HCT116 (cell line): ENCODE measurements around the gene RBM4B. TPM values are rescaled to one million over a fixed set of nuclear protein-coding genes. Genes with fewer than 3 reads are reported as not detected.

Source experiments
- ATAC-seq: fragments of 200-7000 bp; cut with Tn5 transposase; 2 replicates; pipeline ENCODE4 v1.9.1; 2020; ENCODE audit warnings: mild to moderate bottlenecking, moderate library complexity
- BruUV-seq: library from RNA; stranded (reverse); fragments of 400-500 nt; replicated peaks from 2 replicates; lab custom pipeline; 2021; lab: Mats Ljungman, UMichigan
- CTCF ChIA-PET: fragments of 300-600 bp; sonication (Branson Sonifier 250); formaldehyde crosslinking; loops from one replicate; lab custom pipeline; 2021; ENCODE audit warnings: antibody characterized with exemption; lab: Charles Lee
- POLR2A ChIA-PET: fragments of 300-600, 350-600 bp; sonication (Branson Sonifier 250); formaldehyde crosslinking; loops from one replicate; lab custom pipeline; 2021; ENCODE audit warnings: antibody characterized with exemption; lab: Charles Lee
- RAD21 ChIA-PET, 2 experiments: fragments of 300-600 bp; sonication (Branson Sonifier 250); formaldehyde crosslinking; loops; one replicate each; lab custom pipeline; 2023; ENCODE audit warnings: low total read pairs in 2 of 2; ENCODE audit not compliant: uncharacterized antibody in 2 of 2, unreplicated experiment in 2 of 2, low non-redundant PET in 1 of 2; lab: Charles Lee
- DNase-seq: peaks from one replicate; pipeline ENCODE4 v3.0.0-alpha.2; 2010; ENCODE audit warnings: low read depth, low spot score
- H2AFZ ChIP-seq: fragments of 200-600 bp; shearing (Covaris generic), sonication (generic); 2 replicates; pipeline ENCODE4 v1.6.1; 2017; ENCODE audit warnings: low read depth, mixed run types, mixed read lengths, antibody characterized with exemption, low read length; ENCODE audit not compliant: poor library complexity, severe bottlenecking
- H3K27ac ChIP-seq: 2 replicates; pipeline ENCODE4 v1.5.1; 2012; ENCODE audit warnings: low read depth, low read length
- H3K27me3 ChIP-seq: fragments of 200-600 bp; sonication (generic); 2 replicates; pipeline ENCODE4 v1.6.1; 2016; ENCODE audit warnings: mixed run types, low read length, mixed read lengths; ENCODE audit not compliant: insufficient read depth
- H3K36me3 ChIP-seq, 2 experiments: fragments of 200-500 bp in 1 of 2; fragments of 200-600 bp in 1 of 2; sonication (Bioruptor generic) in 1 of 2; sonication (generic) in 1 of 2; 2 replicates each; pipeline versions ENCODE4 v1.5.1 to v1.6.1; 2014 to 2016; ENCODE audit warnings: low read length in 2 of 2, inconsistent platforms in 1 of 2, mixed read lengths in 1 of 2, mixed run types in 1 of 2; ENCODE audit not compliant: insufficient read depth in 2 of 2, control insufficient read depth in 1 of 2
- H3K4me1 ChIP-seq, 2 experiments: fragments of 200-600 bp in 1 of 2; sonication (generic) in 1 of 2; 2 replicates each; pipeline versions ENCODE4 v1.5.1 to v1.6.1; 2012 to 2017; ENCODE audit warnings: low read length in 2 of 2, inconsistent platforms in 1 of 2, mild to moderate bottlenecking in 1 of 2, mixed read lengths in 1 of 2, mixed run types in 1 of 2, moderate library complexity in 1 of 2; ENCODE audit not compliant: insufficient read depth in 2 of 2, control insufficient read depth in 1 of 2
- H3K4me2 ChIP-seq: fragments of 200-600 bp; sonication (generic); 2 replicates; pipeline ENCODE4 v1.6.1; 2017; ENCODE audit warnings: mixed run types, low read length, mixed read lengths
- H3K4me3 ChIP-seq, 2 experiments: fragments of 200-600 bp in 1 of 2; sonication (generic) in 1 of 2; replicated peaks in 1 of 2; 2 replicates each; pipeline ENCODE4 v1.5.1; 2011 to 2016; ENCODE audit warnings: low read length in 2 of 2, control low read depth in 1 of 2, low read depth in 1 of 2, mild to moderate bottlenecking in 1 of 2, mixed read lengths in 1 of 2, mixed run types in 1 of 2
- H3K79me2 ChIP-seq: fragments of 200-600 bp; sonication (generic); 2 replicates; pipeline ENCODE4 v1.6.1; 2017; ENCODE audit warnings: mild to moderate bottlenecking, mixed run types, low read length, moderate library complexity, mixed read lengths; ENCODE audit not compliant: insufficient read depth
- H3K9ac ChIP-seq: fragments of 200-600 bp; sonication (generic); 2 replicates; pipeline ENCODE4 v1.6.1; 2016; ENCODE audit warnings: low read length, mixed read lengths
- H3K9me2 ChIP-seq: fragments of 200-600 bp; sonication (generic), shearing (Covaris generic); 2 replicates; pipeline ENCODE4 v1.6.1; 2017; ENCODE audit warnings: mixed run types, mild to moderate bottlenecking, moderate library complexity; ENCODE audit not compliant: insufficient read depth
- H3K9me3 ChIP-seq, 2 experiments: fragments of 200-500 bp in 1 of 2; fragments of 200-600 bp in 1 of 2; sonication (Bioruptor generic) in 1 of 2; sonication (generic) in 1 of 2; 2 replicates each; pipeline ENCODE4 v1.6.1; 2014 to 2017; ENCODE audit warnings: low read length in 2 of 2, mixed read lengths in 2 of 2, inconsistent platforms in 1 of 2, low read depth in 1 of 2, mild to moderate bottlenecking in 1 of 2, mixed run types in 1 of 2, moderate library complexity in 1 of 2; ENCODE audit not compliant: control insufficient read depth in 1 of 2, insufficient read depth in 1 of 2
- H4K20me1 ChIP-seq: fragments of 200-600 bp; sonication (generic), shearing (Covaris generic); 2 replicates; pipeline ENCODE4 v1.6.1; 2017; ENCODE audit warnings: mixed run types, mild to moderate bottlenecking, moderate library complexity; ENCODE audit not compliant: insufficient read depth
- CBX3 ChIP-seq: IDR thresholded peaks from 2 replicates; pipeline ENCODE4 v1.6.1; 2012; ENCODE audit warnings: low read depth
- CEBPB ChIP-seq: IDR thresholded peaks from 2 replicates; pipeline ENCODE4 v1.6.1; 2012; ENCODE audit warnings: low read depth
- ELF1 ChIP-seq: IDR thresholded peaks from 2 replicates; pipeline ENCODE4 v1.6.1; 2012; ENCODE audit warnings: low read depth, borderline replicate concordance
- EZH2phosphoT487 ChIP-seq: fragments of 200-600 bp; IDR thresholded peaks from 2 replicates; pipeline ENCODE4 v1.6.1; 2018; ENCODE audit warnings: antibody characterized with exemption, borderline replicate concordance
- FOSL1 ChIP-seq: IDR thresholded peaks from 2 replicates; pipeline ENCODE4 v1.6.1; 2012; ENCODE audit warnings: low read depth
- RAD21 ChIP-seq: IDR thresholded peaks from 2 replicates; pipeline ENCODE4 v1.6.1; 2012; ENCODE audit warnings: low read depth, mild to moderate bottlenecking
- SP1 ChIP-seq: IDR thresholded peaks from 2 replicates; pipeline ENCODE4 v1.6.1; 2012; ENCODE audit warnings: low read depth
- SRF ChIP-seq: IDR thresholded peaks from 2 replicates; pipeline ENCODE4 v1.6.1; 2012; ENCODE audit warnings: low read depth
- TCF7L2 ChIP-seq: IDR thresholded peaks from 2 replicates; pipeline ENCODE4 v1.7.0; 2011; ENCODE audit warnings: borderline replicate concordance, inconsistent platforms; ENCODE audit not compliant: insufficient read depth, insufficient read length; ENCODE audit errors: extremely low read depth
- YY1 ChIP-seq: IDR thresholded peaks from 2 replicates; pipeline ENCODE4 v1.6.1; 2011; ENCODE audit warnings: low read length, low read depth, moderate library complexity, mild to moderate bottlenecking; ENCODE audit not compliant: insufficient replicate concordance; ENCODE audit errors: extremely low read depth
- ZFX ChIP-seq: fragments of 450-650 bp; IDR thresholded peaks from 2 replicates; pipeline ENCODE4 v1.6.1; 2017
- ZNF274 ChIP-seq: fragments of 200-500 bp; sonication (Bioruptor generic); IDR thresholded peaks from 2 replicates; pipeline ENCODE4 v1.6.1; 2014; ENCODE audit warnings: mild to moderate bottlenecking, low read depth, low read length, inconsistent platforms
- intact Hi-C: fragments of 100-400 bp; cut with micrococcal nuclease; formaldehyde crosslinking; loops from 2 replicates; pipeline ENCODE4 v1.10.0; 2022
- total RNA-seq: library from RNA; stranded (reverse); gene quantifications from one replicate; pipeline ENCODE4 v1.2.1, GENCODE V29; 2021; ENCODE audit not compliant: unreplicated experiment
- TF ChIP-seq, protein P1 (sequence below): IDR thresholded peaks from 2 replicates; pipeline ENCODE4 v1.6.1; 2011; ENCODE audit warnings: mild to moderate bottlenecking, low read length, moderate library complexity; ENCODE audit not compliant: insufficient replicate concordance; ENCODE audit errors: extremely low read depth
- TF ChIP-seq, protein P2 (sequence below): IDR thresholded peaks from 2 replicates; pipeline ENCODE4 v1.6.1; 2012; ENCODE audit warnings: low read depth
- TF ChIP-seq, protein P3 (sequence below): IDR thresholded peaks from 2 replicates; pipeline ENCODE4 v1.6.1; 2012
- TF ChIP-seq, protein P4 (sequence below), 3 experiments: fragments of 200-600 bp in 1 of 3; sonication (generic) in 1 of 3; IDR thresholded peaks in 2 of 3; conservative IDR thresholded peaks in 1 of 3; 2 replicates each; pipeline ENCODE4 v1.5.1; 2012 to 2017; ENCODE audit warnings: low read depth in 2 of 3, low read length in 2 of 3, antibody characterized with exemption in 1 of 3, borderline replicate concordance in 1 of 3, control low read depth in 1 of 3, mild to moderate bottlenecking in 1 of 3, mixed read lengths in 1 of 3, mixed run types in 1 of 3, moderate library complexity in 1 of 3; ENCODE audit not compliant: insufficient read depth in 1 of 3

Gene RBM4B
- total RNA-seq, 1 experiment from 2014 or later: 18.1 TPM

DNA sequence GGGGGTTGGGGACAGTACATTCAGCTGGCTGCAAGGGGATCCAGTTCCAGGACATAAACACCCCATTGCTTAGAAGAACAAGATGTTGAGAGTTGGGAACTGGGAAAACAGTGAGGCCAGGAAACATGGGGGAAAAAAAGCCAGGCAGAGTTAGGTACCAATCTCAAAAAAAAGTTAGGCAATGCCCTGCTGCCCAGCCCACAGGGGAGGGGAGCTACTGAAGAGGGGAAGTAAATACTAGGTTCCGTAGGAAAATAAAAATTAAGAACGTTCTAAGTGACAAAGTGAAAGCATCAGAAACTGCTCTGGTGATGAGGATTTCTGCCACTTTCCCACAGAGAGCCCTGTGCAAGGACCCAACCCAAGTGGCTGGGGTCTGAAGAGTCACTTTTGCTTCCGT lies 39.3 kb upstream of the RBM4B start:
- H3K36me3 ChIP-seq: no peaks in the 10 kb centered on the region; a peak in 2 of 4 replicates
- no peaks in the 10 kb centered on the region for H4K20me1 ChIP-seq
- no peaks in the 10 kb centered on the region for H3K27me3 ChIP-seq
- ATAC-seq (no peak), DNase-seq (no peak)
- H3K79me2 ChIP-seq: no peaks in the 10 kb centered on the region
- ChIA-PET RAD21 (no interaction called here), CTCF (no interaction called here), POLR2A (no interaction called here)
- no peak overlapping the region for H3K9ac ChIP-seq
- intact Hi-C loops: no loop called here
- BruUV-seq: no TSS peak
- no peaks in the 10 kb centered on the region for H3K9me3 ChIP-seq
- H2AFZ ChIP-seq: no peak overlapping the region
- H3K4me2 ChIP-seq: no peak overlapping the region
- no peak overlapping the region for H3K27ac ChIP-seq
- H3K9me2 ChIP-seq: no peaks in the 10 kb centered on the region
- TF ChIP-seq, protein P1, sequence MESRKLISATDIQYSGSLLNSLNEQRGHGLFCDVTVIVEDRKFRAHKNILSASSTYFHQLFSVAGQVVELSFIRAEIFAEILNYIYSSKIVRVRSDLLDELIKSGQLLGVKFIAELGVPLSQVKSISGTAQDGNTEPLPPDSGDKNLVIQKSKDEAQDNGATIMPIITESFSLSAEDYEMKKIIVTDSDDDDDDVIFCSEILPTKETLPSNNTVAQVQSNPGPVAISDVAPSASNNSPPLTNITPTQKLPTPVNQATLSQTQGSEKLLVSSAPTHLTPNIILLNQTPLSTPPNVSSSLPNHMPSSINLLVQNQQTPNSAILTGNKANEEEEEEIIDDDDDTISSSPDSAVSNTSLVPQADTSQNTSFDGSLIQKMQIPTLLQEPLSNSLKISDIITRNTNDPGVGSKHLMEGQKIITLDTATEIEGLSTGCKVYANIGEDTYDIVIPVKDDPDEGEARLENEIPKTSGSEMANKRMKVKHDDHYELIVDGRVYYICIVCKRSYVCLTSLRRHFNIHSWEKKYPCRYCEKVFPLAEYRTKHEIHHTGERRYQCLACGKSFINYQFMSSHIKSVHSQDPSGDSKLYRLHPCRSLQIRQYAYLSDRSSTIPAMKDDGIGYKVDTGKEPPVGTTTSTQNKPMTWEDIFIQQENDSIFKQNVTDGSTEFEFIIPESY: no peak
- TF ChIP-seq TCF7L2: no peak
- TF ChIP-seq SRF: no peak
- TF ChIP-seq RAD21: no peak
- no peak for TF ChIP-seq CBX3
- TF ChIP-seq, protein P2, sequence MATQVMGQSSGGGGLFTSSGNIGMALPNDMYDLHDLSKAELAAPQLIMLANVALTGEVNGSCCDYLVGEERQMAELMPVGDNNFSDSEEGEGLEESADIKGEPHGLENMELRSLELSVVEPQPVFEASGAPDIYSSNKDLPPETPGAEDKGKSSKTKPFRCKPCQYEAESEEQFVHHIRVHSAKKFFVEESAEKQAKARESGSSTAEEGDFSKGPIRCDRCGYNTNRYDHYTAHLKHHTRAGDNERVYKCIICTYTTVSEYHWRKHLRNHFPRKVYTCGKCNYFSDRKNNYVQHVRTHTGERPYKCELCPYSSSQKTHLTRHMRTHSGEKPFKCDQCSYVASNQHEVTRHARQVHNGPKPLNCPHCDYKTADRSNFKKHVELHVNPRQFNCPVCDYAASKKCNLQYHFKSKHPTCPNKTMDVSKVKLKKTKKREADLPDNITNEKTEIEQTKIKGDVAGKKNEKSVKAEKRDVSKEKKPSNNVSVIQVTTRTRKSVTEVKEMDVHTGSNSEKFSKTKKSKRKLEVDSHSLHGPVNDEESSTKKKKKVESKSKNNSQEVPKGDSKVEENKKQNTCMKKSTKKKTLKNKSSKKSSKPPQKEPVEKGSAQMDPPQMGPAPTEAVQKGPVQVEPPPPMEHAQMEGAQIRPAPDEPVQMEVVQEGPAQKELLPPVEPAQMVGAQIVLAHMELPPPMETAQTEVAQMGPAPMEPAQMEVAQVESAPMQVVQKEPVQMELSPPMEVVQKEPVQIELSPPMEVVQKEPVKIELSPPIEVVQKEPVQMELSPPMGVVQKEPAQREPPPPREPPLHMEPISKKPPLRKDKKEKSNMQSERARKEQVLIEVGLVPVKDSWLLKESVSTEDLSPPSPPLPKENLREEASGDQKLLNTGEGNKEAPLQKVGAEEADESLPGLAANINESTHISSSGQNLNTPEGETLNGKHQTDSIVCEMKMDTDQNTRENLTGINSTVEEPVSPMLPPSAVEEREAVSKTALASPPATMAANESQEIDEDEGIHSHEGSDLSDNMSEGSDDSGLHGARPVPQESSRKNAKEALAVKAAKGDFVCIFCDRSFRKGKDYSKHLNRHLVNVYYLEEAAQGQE: no peak
- TF ChIP-seq SP1: no peak
- no peak for TF ChIP-seq YY1
- no peak for TF ChIP-seq EZH2phosphoT487
- no peak for TF ChIP-seq ZNF274
- no peak for TF ChIP-seq ELF1
- TF ChIP-seq, protein P3, sequence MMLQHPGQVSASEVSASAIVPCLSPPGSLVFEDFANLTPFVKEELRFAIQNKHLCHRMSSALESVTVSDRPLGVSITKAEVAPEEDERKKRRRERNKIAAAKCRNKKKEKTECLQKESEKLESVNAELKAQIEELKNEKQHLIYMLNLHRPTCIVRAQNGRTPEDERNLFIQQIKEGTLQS: no peak
- no peak for TF ChIP-seq ZFX
- no peak for TF ChIP-seq CEBPB
- TF ChIP-seq, protein P4, sequence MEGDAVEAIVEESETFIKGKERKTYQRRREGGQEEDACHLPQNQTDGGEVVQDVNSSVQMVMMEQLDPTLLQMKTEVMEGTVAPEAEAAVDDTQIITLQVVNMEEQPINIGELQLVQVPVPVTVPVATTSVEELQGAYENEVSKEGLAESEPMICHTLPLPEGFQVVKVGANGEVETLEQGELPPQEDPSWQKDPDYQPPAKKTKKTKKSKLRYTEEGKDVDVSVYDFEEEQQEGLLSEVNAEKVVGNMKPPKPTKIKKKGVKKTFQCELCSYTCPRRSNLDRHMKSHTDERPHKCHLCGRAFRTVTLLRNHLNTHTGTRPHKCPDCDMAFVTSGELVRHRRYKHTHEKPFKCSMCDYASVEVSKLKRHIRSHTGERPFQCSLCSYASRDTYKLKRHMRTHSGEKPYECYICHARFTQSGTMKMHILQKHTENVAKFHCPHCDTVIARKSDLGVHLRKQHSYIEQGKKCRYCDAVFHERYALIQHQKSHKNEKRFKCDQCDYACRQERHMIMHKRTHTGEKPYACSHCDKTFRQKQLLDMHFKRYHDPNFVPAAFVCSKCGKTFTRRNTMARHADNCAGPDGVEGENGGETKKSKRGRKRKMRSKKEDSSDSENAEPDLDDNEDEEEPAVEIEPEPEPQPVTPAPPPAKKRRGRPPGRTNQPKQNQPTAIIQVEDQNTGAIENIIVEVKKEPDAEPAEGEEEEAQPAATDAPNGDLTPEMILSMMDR (IDR thresholded peaks at IDR 0.05 in 2 of 3, conservative IDR thresholded peaks at IDR 0.05 in 1 of 3; ENCODE audit: borderline replicate concordance in 1 of 3, insufficient read depth in 1 of 3, low read depth in 2 of 3, low read length in 2 of 3): no peak
- TF ChIP-seq FOSL1: no peak
- H3K4me1 ChIP-seq: peaks cover 24 to 34% of the 10 kb centered on the region in 2 experiments
- H3K4me3 ChIP-seq: no peak overlapping the region
